OCI-LY3 (cell line): ENCODE results near the gene TCF23.

Source experiments
- H2AFZ ChIP-seq: fragments of 200-600, 300-600 bp; shearing (Covaris generic); 2 replicates; pipeline ENCODE4 v1.6.0; 2014; ENCODE audit warnings: antibody characterized with exemption, low read depth, low read length
- H3K27ac ChIP-seq: fragments of 200-600, 300-600 bp; sonication (generic); 2 replicates; pipeline ENCODE4 v1.5.1; 2014; ENCODE audit warnings: mild to moderate bottlenecking, low read length, moderate library complexity, mixed read lengths
- H3K27me3 ChIP-seq: fragments of 200-600, 300-600 bp; sonication (generic); 2 replicates; pipeline ENCODE4 v1.6.1; 2014; ENCODE audit warnings: low read depth, low read length, mixed read lengths
- H3K36me3 ChIP-seq: fragments of 200-600, 300-600 bp; sonication (generic); replicated peaks from 2 replicates; pipeline ENCODE3; 2014; ENCODE audit warnings: low read depth, low read length, mixed read lengths
- H3K4me1 ChIP-seq: fragments of 300-600, 200-600 bp; sonication (generic); 2 replicates; pipeline ENCODE4 v1.6.1; 2014; ENCODE audit warnings: low read length, mixed read lengths
- H3K4me2 ChIP-seq: fragments of 200-600, 300-600 bp; sonication (generic); 2 replicates; pipeline ENCODE4 v1.6.1; 2014; ENCODE audit warnings: low read length, mixed read lengths
- H3K4me3 ChIP-seq: fragments of 300-600, 200-600 bp; sonication (generic); 2 replicates; pipeline ENCODE4 v1.5.1; 2014; ENCODE audit warnings: antibody characterized with exemption, mild to moderate bottlenecking, low read length, moderate library complexity
- H3K79me2 ChIP-seq: fragments of 300-600, 200-600 bp; shearing (Covaris generic); 2 replicates; pipeline ENCODE4 v1.6.1; 2014; ENCODE audit warnings: mild to moderate bottlenecking, low read length, mixed read lengths
- H3K9ac ChIP-seq: fragments of 300-600, 200-600 bp; shearing (Covaris generic); 2 replicates; pipeline ENCODE4 v1.6.0; 2014; ENCODE audit warnings: mild to moderate bottlenecking, low read length, moderate library complexity
- H3K9me3 ChIP-seq: fragments of 200-600, 300-600 bp; shearing (Covaris generic); 2 replicates; pipeline ENCODE4 v1.6.1; 2014; ENCODE audit warnings: low read length, mixed read lengths; ENCODE audit not compliant: insufficient read depth
- H4K20me1 ChIP-seq: fragments of 200-600, 300-600 bp; sonication (generic); 2 replicates; pipeline ENCODE4 v1.6.1; 2016; ENCODE audit warnings: low read length, mixed read lengths; ENCODE audit not compliant: insufficient read depth
- CTCF ChIP-seq: fragments of 200-600, 300-600 bp; sonication (generic); IDR thresholded peaks from 2 replicates; pipeline ENCODE4 v1.5.1; 2014; ENCODE audit warnings: antibody characterized with exemption, low read length, low read depth
- EZH2phosphoT487 ChIP-seq: fragments of 200-600 bp; shearing (Covaris generic); IDR thresholded peaks from 2 replicates; pipeline ENCODE4 v1.6.1; 2018; ENCODE audit warnings: antibody characterized with exemption, mixed run types, low read depth

The TCF23 gene

GRCh38 chr2:27127883-27128667 lies 20.7 kb upstream of the TCF23 start:
- Histone ChIP-seq H3K79me2 (peaks cover 7% of the 10 kb centered on the region), H3K9ac (no peak overlapping the region), H3K27ac (no peak overlapping the region), H2AFZ (no peak overlapping the region), H3K36me3 (peaks cover 38% of the 10 kb centered on the region), H3K9me3 (no peaks in the 10 kb centered on the region), H3K27me3 (no peaks in the 10 kb centered on the region), H3K4me3 (no peak overlapping the region), H3K4me1 (peaks cover 9% of the 10 kb centered on the region), H3K4me2 (no peak overlapping the region), H4K20me1 (no peaks in the 10 kb centered on the region; the same call in 1 of the 2 replicates)
- no peak for TF ChIP-seq CTCF
- no peak for TF ChIP-seq EZH2phosphoT487

GRCh38 chr2:27128668-27129571 lies 19.9 kb upstream of the TCF23 start:
- H3K4me3 ChIP-seq = no peak overlapping the region
- peaks cover 11% of the 10 kb centered on the region for H3K4me1 ChIP-seq
- no peaks in the 10 kb centered on the region for H3K27me3 ChIP-seq
- no peak overlapping the region for H2AFZ ChIP-seq
- H3K9ac ChIP-seq = no peak overlapping the region
- H3K79me2 ChIP-seq = peaks cover 16% of the 10 kb centered on the region
- H3K9me3 ChIP-seq = no peaks in the 10 kb centered on the region
- peaks cover 38% of the 10 kb centered on the region for H3K36me3 ChIP-seq
- H3K27ac ChIP-seq = no peak overlapping the region
- TF ChIP-seq CTCF = no peak
- no peak for TF ChIP-seq EZH2phosphoT487
- no peak overlapping the region for H3K4me2 ChIP-seq
- peaks cover 4% of the 10 kb centered on the region for H4K20me1 ChIP-seq

GRCh38 chr2:27130396-27130795 lies 18.4 kb upstream of the TCF23 start:
- Histone ChIP-seq H3K4me1 (peaks cover 12% of the 10 kb centered on the region), H3K27me3 (no peaks in the 10 kb centered on the region), H3K9ac (no peak overlapping the region), H3K4me2 (no peak overlapping the region), H3K9me3 (no peaks in the 10 kb centered on the region), H3K4me3 (no peak overlapping the region), H2AFZ (no peak overlapping the region), H3K79me2 (peaks cover 21% of the 10 kb centered on the region), H4K20me1 (peaks cover 4% of the 10 kb centered on the region), H3K36me3 (peaks cover 38% of the 10 kb centered on the region), H3K27ac (no peak overlapping the region)
- TF ChIP-seq EZH2phosphoT487 = no peak
- no peak for TF ChIP-seq CTCF

DNA sequence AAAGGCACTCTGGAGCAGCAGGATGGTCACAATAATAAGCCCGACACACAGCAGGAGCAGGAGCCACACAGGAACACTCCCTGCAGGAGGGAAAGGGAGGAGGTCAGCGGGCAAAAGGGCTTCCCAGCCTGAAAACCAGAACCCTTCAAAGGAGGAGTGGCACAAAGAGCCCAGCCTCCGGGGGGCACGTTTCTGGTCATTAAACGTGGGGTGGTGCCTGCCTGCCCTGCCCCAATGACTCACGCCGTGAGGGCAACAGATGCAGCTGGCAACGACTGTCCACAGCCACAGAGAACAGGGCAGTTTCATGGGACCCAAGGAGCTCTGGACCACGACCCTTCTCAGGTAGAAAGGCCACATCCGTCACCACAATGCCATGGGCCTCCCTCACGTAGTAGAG lies 17.4 kb upstream of the TCF23 start:
- Histone ChIP-seq H3K27me3 (no peaks in the 10 kb centered on the region), H3K4me3 (no peak overlapping the region), H3K4me1 (peaks cover 12% of the 10 kb centered on the region), H3K9ac (no peak overlapping the region), H4K20me1 (peaks cover 4% of the 10 kb centered on the region), H3K9me3 (no peaks in the 10 kb centered on the region), H2AFZ (no peak overlapping the region), H3K79me2 (peaks cover 21% of the 10 kb centered on the region), H3K27ac (no peak overlapping the region), H3K4me2 (no peak overlapping the region), H3K36me3 (peaks cover 38% of the 10 kb centered on the region)
- TF ChIP-seq EZH2phosphoT487 (no peak), CTCF (no peak)
